Spleen (tissue), 7 donors: ENCODE measurements around the gene HOXD12.

Experiments
- POLR2A ChIP-seq, 3 donors: fragments of 450-650 bp; IDR thresholded peaks; one replicate each; pipeline ENCODE4 v1.5.1; 2017; ENCODE audit warnings: antibody characterized with exemption in 3 of 3, mild to moderate bottlenecking in 1 of 3
- POLR2AphosphoS5 ChIP-seq, 3 donors: sonication (generic); formaldehyde crosslinking; IDR thresholded peaks; one replicate each; pipeline ENCODE4 v1.5.1; 2017; ENCODE audit warnings: antibody characterized with exemption in 3 of 3
- TF ChIP-seq, protein P1 (sequence below), 11 experiments: fragments of 200-600 bp in 7 of 11; fragments of 450-650 bp in 4 of 11; sonication (generic) in 4 of 11; IDR thresholded peaks in 8 of 11; conservative IDR thresholded peaks in 3 of 11; 1 replicate in 7 of 11; 2 replicates in 4 of 11; pipeline versions ENCODE4 v1.4.0 to v1.8.0; 2016 to 2021; ENCODE audit warnings: antibody characterized with exemption in 11 of 11, inconsistent platforms in 4 of 11, mild to moderate bottlenecking in 1 of 11
- donor health status: DM: no; HTN: no; CAD: no; lungs with moderate emphysema.
- donor health status: DM: no; HTN: no; CAD: no.
- donor health status: DM: no; HTN: no; CAD: no.

DNA sequence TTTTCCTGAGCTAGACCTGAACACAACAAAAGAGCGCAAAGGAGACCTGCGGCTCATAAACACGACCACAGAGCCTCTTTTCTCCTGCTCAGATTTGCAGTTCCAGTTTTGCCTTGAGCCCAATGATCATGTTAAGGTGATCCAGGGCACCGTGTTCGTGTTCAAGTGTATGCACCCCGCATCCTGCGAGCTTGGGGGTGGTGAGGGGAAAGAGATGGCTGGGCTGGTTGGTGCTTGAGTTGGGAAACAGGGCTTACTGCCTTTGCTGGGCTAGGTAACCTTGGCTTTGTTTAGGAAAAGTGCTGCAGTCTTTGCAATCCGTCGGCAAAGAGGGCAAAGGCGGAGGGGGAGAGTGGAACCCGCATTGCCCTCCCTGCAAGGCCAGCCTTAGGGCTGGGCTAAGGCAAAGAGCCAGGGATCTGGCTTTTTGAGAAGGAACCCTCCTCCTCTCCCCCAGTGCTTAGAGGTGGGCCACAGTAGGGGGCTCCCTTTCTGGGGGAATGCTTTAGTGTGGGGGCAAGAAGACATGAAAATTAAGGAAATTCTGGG lies 18.3 kb downstream of the HOXD12 start:
- no peak for TF ChIP-seq POLR2AphosphoS5 (IDR thresholded peaks at IDR 0.05)
- no peak for TF ChIP-seq POLR2A (IDR thresholded peaks at IDR 0.05)
- TF ChIP-seq, protein P1, sequence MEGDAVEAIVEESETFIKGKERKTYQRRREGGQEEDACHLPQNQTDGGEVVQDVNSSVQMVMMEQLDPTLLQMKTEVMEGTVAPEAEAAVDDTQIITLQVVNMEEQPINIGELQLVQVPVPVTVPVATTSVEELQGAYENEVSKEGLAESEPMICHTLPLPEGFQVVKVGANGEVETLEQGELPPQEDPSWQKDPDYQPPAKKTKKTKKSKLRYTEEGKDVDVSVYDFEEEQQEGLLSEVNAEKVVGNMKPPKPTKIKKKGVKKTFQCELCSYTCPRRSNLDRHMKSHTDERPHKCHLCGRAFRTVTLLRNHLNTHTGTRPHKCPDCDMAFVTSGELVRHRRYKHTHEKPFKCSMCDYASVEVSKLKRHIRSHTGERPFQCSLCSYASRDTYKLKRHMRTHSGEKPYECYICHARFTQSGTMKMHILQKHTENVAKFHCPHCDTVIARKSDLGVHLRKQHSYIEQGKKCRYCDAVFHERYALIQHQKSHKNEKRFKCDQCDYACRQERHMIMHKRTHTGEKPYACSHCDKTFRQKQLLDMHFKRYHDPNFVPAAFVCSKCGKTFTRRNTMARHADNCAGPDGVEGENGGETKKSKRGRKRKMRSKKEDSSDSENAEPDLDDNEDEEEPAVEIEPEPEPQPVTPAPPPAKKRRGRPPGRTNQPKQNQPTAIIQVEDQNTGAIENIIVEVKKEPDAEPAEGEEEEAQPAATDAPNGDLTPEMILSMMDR (IDR thresholded peaks at IDR 0.05 in 8 of 11, conservative IDR thresholded peaks at IDR 0.05 in 3 of 11), result no peak
